GM18909 (cell line): Measurements from ENCODE around the gene LIPT2.

Experiments
- ATAC-seq: cut with Tn5 transposase; IDR thresholded peaks from one replicate; pipeline ENCODE4 v1.9.1; 2021; ENCODE audit warnings: mild to moderate bottlenecking; ENCODE audit not compliant: unreplicated experiment, poor library complexity

Gene LIPT2

GRCh38 chr11:74442636-74443035 lies 50.9 kb downstream of the LIPT2 start:
- ATAC-seq, result no peak
